ENCODE results near the gene ENO3.
"Not testable (repeated sequence)": the region's sequence is repeated elsewhere in the genome, so short reads cannot be mapped to it uniquely, and the experiment has no call there.

Gene ENO3

GRCh38 chr17:4950746-4951204 lies at the start of gene ENO3:
ENO3 (plus strand) TSS chr17:4951119; CDS start chr17:4951830, 711 bp downstream.
- DNase-seq = no peak

GRCh38 chr17:4901648-4902344 lies 49.1 kb upstream of the ENO3 start:
- DNase-seq = no peak

GRCh38 chr17:4902540-4902939 lies 48.4 kb upstream of the ENO3 start:
- no peak for DNase-seq

GRCh38 chr17:4903051-4903818 lies 47.7 kb upstream of the ENO3 start, which contains the start of gene CHRNE:
CHRNE (minus strand) TSS chr17:4903098; CDS start chr17:4903063, 35 bp downstream.
- no peak for DNase-seq

GRCh38 chr17:4906642-4907041 lies 44.3 kb upstream of the ENO3 start:
- DNase-seq = not testable (repeated sequence)

GRCh38 chr17:4908301-4908700 lies 42.6 kb upstream of the ENO3 start:
- no peak for DNase-seq

- no peak for DNase-seq
These were observed 42.0 kb upstream of the ENO3 start for GRCh38 chr17:4908711-4909496.

GRCh38 chr17:4913994-4914393 lies 36.9 kb upstream of the ENO3 start:
- no peak for DNase-seq

GRCh38 chr17:4914551-4914950 lies 36.4 kb upstream of the ENO3 start:
- DNase-seq = not testable (repeated sequence)

- no peak for DNase-seq
These were observed 31.3 kb upstream of the ENO3 start for GRCh38 chr17:4919511-4920047.

- DNase-seq = no peak
These were observed 30.4 kb upstream of the ENO3 start for GRCh38 chr17:4920351-4921048.

- DNase-seq = no peak
These were observed 29.6 kb upstream of the ENO3 start for GRCh38 chr17:4921320-4921719.

- not testable (repeated sequence) for DNase-seq
These were observed 24.2 kb upstream of the ENO3 start for GRCh38 chr17:4926577-4927335.

- DNase-seq = no peak
These were observed 22.0 kb upstream of the ENO3 start for GRCh38 chr17:4928881-4929280.

GRCh38 chr17:4931963-4932362 lies 19.0 kb upstream of the ENO3 start, which contains the start of gene GP1BA:
GP1BA (plus strand) TSS chr17:4932277; CDS start chr17:4932605, 328 bp downstream.
- DNase-seq = no peak

- DNase-seq = no peak
These were observed 18.2 kb upstream of the ENO3 start for GRCh38 chr17:4932756-4933155.

GRCh38 chr17:4933646-4934045 lies 17.3 kb upstream of the ENO3 start:
- DNase-seq = no peak

- DNase-seq = no peak
These were observed 16.5 kb upstream of the ENO3 start for GRCh38 chr17:4934173-4934979.

GRCh38 chr17:4935650-4936049 lies 15.3 kb upstream of the ENO3 start:
- no peak for DNase-seq

- no peak for DNase-seq
These were observed 14.5 kb upstream of the ENO3 start for GRCh38 chr17:4936436-4936835.

GRCh38 chr17:4937553-4937952 lies 13.4 kb upstream of the ENO3 start:
- no peak for DNase-seq
